Measurements from ENCODE around the gene ZNF577.
A peak's percentile ranks its signal among the peaks of the same experiment; 100 is the strongest.
"Not testable (repeated sequence)": the region's sequence is repeated elsewhere in the genome, so short reads cannot be mapped to it uniquely, and the experiment has no call there.

Gene ZNF577

DNA sequence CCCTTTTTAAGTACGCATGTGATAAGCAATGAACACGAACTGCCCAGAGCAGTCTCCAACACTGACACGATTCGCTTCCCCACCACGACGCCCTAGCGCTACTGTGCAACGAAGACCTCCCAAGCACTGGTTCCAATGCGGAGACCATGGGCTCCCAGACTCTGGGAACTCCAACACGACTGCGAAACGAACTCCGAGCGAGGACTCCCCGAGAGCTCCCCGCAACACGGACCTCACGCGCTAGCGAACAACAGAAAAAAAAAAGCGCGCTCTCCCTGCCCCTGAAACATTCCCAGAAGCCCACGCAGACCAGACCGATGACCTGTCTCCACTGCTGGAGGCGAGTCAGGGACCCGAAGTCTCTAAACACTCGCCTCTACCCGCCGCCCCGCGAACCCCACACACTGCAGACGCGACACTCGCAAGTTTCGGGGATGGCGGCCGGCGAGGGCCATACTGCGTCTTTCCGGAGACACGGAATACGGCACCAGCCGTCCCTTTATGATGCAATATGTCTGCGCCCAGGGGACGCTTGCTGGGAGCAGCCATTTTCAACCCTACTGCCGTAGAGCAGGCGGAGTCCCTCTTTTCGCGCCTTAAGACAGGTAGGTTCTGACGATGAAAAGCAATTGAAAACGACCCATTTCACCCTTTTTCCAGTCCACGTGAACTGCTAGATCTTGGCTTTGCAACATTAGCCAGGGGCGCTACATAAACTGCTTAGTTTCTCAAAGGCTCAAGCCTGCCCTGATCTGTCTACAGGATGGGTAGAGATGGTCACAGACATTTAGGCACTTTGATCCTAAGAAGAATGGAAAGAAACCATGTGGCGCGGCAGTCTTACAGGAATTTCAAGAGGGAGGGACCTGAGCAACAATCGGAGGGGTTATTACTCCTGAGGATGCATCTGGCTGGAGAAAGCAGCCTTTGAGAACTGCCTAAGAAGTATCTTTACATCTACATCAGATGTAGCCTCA is at the start of gene ZNF577:
ZNF577 (minus strand) TSS at position 430 of the 977 bp plus-strand sequence. CDS start 7,569 bp downstream, outside the sequence.
- DNase-seq (ENCODE audit: low read depth), result peak; percentile 93

DNA sequence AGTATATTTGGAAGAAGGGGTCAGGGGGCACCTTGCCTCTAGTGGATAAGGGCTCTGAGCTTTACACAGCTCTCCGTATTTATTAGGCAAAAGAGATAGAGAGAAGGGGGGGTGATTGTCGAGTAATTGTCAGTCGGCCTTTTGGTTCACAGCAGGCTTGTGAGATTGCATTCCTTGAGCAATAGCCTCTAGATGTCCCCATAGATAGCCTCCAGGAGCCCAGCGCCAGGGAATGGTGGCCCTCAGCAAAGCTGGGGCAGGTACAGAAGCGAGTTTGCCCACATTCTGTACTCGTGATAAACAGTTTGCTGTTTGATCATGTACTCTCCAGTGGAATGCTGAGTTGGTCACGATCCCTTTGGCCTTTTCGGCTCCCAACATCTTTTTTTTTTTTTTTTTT is 44.2 kb upstream of the ZNF577 start:
- DNase-seq (ENCODE audit: low read depth), result no peak

DNA sequence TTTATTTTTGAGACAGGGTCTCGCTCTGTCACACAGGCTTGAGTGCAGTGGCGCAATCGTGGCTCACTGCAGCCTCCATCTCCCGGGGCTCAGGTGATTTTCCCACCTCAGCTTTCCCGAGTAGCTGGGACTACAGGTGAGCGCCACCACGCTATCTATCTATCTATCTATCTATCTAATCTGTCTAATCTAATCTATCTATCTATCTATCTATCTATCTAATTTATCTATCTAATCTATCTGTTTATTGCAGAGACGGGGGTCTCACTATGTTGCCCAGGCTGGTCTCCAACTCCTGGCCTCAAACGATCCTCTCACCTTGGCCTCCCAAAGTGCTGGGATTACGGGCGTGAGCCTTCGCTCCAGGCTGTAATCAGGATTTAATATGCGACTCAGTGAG is 40.1 kb upstream of the ZNF577 start:
- no peak for DNase-seq (ENCODE audit: low read depth)

DNA sequence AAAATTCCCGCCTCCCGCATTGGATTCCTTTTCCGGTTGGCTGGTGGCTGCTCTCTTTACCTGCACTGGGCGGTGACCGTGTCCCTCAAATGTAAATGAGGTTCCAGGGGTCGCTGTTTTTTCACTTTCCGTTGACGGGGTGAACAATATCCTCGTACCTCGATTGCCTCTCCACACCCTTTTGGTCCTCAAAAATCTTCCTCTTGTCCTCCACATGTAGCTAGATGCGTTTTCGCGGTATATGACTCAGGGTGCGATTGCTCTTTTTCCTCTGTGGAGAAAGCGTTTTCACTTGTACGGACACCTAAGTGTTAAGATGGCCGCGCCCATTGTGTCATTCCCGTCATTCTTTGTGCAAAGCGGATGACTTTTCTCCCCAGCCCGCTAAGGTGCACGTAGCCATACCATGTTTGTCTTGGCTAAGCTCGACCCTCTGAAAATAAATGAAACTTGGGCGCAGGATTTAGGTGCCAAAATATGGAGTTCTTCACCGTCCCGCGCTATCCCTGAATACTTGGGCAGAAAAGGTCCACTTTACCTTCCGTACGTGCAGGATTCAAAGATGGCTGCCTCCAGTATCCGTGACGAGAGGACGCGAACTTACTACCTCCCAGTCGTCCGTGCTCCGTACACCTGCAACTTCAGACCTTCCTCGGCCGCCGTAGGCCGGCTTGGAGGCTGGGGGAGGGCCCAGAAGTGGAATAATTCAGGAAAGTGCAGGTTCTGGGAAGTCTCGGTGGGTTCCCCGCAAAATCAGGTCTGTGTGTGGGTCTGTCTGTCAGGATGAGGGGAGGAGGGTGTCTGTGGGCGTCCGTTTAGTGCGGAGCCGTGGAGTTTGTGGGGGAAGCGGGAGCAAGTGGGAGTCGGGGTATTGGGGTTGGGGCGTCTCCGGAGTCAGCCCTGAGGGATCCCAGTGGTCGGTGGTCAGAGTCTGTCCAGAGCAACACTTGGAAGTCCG is 39.3 kb upstream of the ZNF577 start, which contains the start of gene ZNF613:
ZNF613 (plus strand) TSS at position 689 of the 958 bp plus-strand sequence. CDS start 8,749 bp downstream, outside the sequence.
- DNase-seq (ENCODE audit: low read depth), result peak; percentile 85

DNA sequence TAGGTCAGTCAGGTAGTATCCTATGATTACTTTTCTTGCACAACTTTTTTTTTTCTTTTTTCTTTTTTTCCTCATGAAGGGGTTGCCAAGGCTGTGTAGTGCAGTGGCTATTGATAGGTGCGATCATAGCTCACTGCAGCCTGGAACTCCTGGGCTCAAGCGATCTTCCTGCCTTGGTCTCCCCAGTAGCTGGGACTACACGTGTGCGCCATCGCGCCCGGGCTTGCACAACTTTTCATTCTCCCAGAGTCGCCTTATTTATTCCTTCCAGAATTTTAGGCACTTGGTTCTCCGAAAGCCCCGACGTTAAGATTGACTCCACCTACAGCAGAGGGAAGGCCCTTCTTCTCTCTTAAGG is 38.7 kb upstream of the ZNF577 start:
- no peak for DNase-seq (ENCODE audit: low read depth)

DNA sequence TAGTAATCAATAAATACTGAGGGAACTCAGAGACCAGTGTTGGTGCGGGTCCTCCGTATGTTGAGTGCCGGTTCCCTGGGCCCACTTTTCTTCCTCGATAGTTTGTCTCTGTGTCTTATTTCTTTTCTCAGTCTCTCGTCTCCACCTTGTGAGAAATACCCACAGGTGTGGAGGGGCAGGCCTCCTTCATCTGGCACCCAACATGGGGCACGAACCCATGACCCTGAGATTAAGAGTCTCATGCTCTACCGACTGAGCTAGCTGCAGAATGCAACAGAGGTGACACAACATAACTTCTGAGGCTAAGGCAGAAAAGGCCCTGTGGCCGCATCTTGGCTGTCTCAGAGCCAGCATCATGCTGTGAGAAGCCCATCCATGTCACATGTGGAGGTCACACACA is 34.2 kb upstream of the ZNF577 start:
- no peak for DNase-seq (ENCODE audit: low read depth)

DNA sequence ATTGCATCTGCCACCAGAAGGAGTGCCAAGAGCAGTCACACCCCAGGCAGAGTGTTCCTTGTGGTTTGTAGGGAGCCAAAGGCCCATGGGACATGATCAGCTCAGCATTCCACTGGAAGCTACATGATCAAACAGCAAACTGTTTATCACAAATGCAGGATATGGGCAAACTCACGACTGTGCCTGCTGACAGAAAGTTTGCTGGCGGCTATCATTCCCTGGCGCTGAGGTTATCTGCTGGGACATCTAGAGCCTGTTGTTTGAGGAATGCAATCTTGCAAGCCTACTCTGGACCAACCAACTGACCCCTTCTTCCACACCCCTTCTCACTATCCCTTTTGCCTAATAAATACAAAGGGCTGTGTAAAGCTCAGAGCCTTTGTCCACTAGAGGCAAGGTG is 31.9 kb upstream of the ZNF577 start:
- DNase-seq (ENCODE audit: low read depth), result no peak

DNA sequence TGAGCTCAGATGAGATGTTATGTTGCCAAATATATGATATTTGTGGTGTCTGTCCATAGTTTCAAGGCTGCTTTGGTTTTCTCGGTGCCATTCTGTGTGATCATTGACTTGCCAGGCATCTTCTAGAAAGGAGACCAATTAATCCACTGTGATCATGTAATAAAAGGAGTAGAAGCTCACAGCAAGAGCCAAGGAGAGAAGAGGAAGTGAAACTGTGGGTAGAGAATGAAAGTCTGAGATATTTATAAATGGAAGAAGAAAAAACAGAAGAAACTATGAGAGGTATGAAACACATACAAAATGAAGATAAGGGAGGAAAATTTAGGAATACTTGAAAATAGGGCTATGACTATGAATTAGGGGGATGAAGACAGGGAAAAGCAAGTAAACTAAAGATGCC is 28.4 kb upstream of the ZNF577 start:
- DNase-seq (ENCODE audit: low read depth), result no peak

DNA sequence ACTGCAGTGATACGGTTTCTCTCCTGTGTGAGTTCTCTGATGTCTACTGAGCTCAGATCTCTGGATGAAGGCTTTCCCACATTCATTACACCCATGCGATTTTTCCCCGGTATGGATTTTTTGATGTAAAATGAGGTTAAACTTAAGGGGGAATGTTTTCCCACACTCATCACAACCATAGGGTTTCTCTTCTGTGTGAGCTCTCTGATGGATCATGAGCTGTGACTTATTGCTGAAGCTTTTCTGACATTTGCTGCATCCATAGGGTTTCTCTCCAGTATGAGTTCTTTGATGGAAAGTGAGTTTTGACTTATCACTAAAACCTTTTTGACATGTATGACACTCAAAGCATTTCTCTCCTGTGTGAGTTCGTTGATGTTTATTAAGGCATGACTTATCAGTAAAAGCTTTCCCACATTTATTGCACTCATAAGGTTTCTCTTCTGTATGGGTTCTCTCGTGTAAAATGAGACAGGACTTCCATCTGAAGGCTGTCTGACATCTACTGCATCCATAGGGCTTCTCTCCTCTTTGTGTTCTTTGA is 27.6 kb upstream of the ZNF577 start:
- no peak for DNase-seq (ENCODE audit: low read depth)

DNA sequence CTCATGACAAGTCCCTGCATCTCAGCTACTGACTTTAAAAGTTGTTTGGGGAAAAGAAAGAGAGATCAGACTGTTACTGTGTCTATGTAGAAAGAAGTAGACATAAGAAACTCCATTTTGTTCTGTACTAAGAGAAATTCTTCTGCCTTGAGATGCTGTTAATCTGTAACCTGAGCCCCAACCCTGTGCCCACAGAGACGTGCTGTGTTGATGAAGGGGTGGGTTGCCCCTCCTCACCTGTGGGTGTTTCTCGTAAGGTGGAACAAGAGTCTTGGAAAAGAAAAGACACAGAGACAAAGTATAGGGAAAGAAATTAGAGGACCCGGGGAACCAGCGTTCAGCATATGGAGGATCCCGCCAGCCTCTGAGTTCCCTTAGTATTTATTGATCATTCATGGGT is 20.2 kb upstream of the ZNF577 start:
- DNase-seq (ENCODE audit: low read depth), result not testable (repeated sequence)

DNA sequence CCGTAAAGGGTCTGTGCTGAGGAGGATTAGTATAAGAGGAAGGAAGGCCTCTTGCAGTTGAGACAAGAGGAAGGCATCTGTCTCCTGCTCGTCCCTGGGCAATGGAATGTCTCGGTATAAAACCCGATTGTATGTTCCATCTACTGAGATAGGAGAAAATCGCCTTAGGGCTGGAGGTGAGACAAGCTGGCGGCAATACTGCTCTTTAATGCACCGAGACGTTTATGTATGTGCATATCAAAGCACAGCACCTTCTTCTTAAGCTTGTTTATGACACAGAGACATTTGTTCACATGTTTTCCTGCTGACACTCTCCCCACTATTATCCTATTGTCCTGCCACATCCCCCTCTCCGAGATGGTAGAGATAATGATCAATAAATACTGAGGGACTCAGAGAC is 18.4 kb upstream of the ZNF577 start:
- not testable (repeated sequence) for DNase-seq (ENCODE audit: low read depth)

DNA sequence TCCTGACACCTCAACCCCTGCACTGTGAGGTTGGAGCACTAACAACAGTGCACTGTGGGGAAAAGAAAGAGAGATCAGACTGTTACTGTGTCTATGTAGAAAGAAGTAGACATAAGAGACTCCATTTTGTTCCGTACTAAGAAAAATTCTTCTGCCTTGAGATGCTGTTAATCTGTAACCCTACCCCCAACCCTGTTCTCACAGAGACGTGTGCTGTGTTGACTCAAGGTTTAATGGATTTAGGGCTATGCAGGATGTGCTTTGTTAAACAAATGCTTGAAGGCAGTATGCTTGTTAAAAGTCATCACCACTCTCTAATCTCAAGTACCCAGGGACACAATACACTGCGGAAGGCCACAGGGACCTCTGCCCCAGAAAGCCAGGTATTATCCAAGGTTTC is 17.9 kb upstream of the ZNF577 start:
- not testable (repeated sequence) for DNase-seq (ENCODE audit: low read depth)

DNA sequence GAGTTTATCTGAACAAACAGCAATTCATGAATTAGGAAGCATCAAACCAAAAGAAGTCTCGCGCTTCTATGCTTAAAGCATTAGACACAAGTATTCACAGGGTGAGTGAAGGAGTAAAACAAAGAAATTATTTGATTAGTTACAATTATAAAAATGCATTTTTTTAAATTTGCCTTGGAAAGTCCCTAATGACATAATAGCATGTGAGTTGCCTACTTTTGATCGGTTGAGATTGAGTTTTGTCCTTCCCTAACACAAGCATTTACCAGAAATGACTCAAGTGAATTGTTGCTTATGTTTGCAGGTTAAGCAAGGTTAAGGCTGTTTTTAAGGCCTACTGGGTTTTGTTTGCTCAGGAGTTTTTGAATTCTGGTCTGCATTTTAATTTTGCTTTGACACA is 17.5 kb upstream of the ZNF577 start:
- no peak for DNase-seq (ENCODE audit: low read depth)

DNA sequence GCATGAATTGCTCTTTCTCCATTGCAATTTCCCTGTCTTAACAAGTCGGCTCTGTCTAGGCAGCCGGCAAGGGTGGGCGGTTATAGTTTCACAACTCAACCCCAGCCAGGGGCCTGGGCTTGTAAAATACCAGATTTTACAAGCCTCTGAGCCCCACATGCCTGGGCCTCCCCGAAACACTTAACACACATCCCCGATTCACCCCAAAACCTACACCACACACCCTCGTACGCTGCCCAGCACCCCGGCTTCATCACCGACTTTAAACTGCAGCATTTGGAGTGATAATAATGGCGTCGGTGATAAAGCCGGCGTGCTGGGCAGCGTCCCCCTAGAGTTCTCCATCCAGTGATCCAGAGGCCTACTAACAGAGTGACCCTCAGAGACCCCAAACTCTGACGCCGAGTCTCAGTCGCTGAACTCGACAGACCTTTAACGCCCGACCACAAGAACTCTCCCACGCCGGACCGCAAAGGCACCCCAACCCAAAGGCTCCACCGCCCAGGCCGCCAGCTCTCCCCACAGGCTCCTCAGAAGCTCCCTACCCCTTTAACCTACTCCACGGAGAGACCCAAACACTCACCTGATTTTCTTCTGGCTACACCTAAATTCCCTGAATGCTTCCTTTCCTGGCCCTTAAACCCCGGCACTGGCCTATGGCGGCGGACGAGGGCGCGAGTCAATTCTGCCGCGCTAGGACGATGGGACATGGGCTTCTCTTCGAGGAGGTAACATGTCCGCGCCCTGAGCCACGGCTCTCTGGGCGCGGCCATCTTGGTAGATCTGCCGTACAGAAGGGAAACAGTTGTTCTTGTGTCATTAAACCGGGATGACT is 16.8 kb upstream of the ZNF577 start, which contains the start of gene ZNF649:
ZNF649 (minus strand) TSS at position 687 of the 835 bp plus-strand sequence. CDS start 4,910 bp downstream, outside the sequence.
- peak; percentile 78 for DNase-seq (ENCODE audit: low read depth)

DNA sequence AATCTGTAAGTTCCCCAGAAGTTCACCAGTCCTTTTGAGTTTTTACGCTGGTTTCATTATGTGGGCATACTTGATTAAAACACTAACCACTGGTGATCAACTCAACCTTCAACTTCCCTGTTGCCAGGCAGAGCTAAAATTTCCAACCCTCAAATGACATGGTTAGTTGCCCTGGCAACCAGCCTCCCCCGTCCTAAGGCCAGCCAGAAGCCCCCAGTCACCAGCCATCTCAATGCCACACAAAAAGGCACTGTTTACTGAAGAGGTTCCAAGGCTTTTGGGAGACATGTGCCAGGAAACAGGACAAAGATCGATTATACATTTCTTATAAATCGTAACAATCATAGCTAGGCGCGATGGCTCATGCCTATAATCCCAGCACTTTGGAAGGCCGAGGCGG is 15.4 kb upstream of the ZNF577 start:
- no peak for DNase-seq (ENCODE audit: low read depth)

DNA sequence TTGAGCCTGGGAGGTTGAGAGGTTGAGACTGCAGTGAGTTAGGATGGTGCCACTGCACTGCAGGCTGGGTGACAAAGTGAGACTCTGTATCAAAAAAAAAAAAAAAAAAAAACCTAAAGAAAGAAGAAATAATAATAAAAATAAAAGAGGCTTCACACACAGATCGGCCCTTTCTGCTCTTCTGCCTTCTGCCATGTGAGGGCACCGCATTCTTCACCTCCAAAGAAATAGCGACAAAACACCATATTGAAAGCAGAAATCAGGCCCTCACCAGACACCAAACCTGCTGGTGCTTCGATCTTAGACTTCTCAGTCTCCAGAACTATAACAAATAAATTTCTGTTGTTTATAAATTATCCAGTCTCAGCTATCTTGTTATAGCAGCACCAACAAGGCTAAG is 14.1 kb upstream of the ZNF577 start:
- DNase-seq (ENCODE audit: low read depth), result no peak

DNA sequence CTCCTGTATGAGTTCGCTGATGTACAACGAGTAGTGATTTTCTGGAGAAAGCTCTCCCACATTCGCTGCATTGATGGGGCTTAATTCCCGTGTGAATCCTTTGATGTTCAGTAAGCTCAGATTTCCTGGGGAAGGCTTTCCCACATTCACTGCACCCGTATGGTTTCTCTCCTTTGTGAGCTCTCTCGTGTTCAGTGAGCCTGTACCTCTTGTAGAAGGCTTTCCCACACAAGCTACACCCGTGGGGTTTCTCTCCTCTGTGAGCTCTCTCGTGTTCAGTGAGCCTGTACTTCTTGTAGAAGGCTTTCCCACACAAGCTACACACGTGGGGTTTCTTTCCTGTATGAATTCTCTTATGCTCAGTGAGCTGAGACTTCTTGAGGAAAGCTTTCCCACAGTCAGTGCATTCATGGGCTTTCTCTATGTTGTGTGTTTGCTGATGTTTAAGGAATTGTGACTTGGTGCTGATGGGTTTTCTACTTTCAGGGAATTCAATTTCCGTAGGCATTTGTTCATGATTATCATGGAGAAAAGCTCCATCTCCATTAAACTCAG is 3.5 kb upstream of the ZNF577 start:
- no peak for DNase-seq (ENCODE audit: low read depth)

DNA sequence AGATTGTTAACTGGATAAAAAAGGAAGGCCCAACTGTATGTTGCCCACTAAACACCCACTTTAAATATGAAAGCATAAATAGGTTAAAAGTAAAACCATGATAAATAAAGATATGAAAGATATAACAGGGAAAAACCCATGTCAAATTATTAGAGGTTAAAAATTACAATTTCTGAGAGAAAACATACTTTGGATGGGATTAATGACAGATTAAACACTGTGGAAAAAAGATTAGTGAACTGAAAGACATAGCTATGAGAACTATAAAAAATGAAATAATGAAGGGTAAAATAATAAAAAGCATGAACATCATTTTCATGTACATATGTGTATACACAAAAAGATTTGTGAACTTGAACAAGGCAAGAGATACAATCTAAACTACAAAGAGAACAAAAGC is 2.2 kb upstream of the ZNF577 start:
- DNase-seq (ENCODE audit: low read depth), result no peak

DNA sequence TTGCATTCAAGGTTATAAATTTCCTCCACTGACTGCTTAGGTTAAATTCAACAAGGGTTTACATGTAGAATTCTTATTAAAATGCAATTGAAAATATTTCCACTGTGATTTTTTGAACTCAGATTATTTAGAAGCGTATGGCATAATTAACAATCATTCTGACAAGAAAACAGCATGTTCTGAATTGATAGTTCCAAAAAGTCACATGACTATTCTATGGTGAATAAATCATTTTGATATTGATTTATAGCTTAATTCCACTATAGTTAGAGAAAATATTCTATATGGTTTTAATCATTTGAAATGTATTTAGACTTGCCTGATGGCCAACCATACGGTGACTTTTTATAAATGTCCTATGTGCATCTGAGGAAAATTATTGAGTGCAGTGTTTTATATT is 3.0 kb downstream of the ZNF577 start:
- DNase-seq (ENCODE audit: low read depth), result no peak

DNA sequence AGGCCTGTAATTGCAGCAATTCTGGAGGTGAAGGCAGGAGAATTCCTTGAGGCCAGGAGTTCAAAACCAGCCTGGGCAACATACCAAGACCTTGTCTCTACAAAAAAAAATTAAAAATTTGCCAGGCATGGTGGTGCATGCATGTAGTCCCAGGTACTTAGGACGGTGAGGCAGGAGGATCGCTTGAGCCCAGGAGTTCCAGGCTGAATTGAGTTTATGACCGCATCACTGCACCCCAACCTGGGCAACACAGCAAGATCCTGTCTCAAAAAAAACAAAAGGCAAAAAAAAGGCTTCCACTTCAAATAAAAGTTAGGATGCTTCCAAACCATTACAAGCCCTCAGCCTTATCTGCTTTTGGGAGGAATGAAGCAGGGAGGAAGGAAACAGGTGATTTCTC is 5.2 kb downstream of the ZNF577 start:
- DNase-seq (ENCODE audit: low read depth), result no peak

DNA sequence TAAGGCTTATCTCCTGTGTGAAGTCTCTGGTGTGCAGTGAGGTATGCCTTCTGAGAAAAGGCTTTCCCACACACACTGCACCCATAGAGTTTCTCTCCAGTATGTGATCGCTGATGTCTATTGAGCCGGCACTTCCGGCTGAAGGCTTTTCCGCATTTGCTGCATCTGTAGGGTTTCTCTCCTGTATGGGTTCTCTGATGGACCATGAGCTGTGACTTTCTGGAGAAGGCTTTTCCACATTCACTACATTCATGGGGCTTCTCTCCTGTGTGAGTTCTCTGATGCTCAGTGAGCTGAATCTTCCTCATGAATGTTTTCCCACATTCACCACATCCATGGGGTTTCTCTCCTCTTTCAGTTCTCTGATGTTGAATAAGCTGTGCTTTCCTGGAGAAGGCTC is 14.7 kb downstream of the ZNF577 start:
- no peak for DNase-seq (ENCODE audit: low read depth)

Measured in stromal cell of bone marrow (primary cell).